ENCODE data around the gene ADGRG4.

DNA sequence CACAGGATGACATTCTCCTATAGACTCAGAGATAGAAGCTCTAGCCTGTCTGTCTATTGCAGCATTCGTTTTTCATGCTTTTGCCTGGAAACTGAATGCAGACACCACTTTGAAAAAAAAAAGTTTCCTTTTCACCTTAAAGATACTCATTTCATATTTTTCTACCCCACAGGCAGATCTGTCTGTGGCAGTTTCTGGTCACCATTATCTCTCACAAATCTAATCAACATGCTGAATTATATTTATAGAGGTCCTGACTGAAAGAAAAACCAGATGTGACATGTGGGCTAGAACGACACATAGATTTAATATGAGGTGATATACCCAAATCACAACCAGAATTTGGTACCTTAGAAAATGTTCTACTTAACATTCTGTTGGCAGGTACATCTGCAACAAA lies 28.2 kb downstream of the ADGRG4 start:
- TF ChIP-seq, protein P1, sequence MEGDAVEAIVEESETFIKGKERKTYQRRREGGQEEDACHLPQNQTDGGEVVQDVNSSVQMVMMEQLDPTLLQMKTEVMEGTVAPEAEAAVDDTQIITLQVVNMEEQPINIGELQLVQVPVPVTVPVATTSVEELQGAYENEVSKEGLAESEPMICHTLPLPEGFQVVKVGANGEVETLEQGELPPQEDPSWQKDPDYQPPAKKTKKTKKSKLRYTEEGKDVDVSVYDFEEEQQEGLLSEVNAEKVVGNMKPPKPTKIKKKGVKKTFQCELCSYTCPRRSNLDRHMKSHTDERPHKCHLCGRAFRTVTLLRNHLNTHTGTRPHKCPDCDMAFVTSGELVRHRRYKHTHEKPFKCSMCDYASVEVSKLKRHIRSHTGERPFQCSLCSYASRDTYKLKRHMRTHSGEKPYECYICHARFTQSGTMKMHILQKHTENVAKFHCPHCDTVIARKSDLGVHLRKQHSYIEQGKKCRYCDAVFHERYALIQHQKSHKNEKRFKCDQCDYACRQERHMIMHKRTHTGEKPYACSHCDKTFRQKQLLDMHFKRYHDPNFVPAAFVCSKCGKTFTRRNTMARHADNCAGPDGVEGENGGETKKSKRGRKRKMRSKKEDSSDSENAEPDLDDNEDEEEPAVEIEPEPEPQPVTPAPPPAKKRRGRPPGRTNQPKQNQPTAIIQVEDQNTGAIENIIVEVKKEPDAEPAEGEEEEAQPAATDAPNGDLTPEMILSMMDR (IDR thresholded peaks at IDR 0.05) = no peak
- TF ChIP-seq POLR2A (IDR thresholded peaks at IDR 0.05) = no peak

Measured in testis (tissue), 2 donors.